ENCODE results near the gene PTPN9. TPM values are rescaled to one million over a fixed set of nuclear protein-coding genes. Genes with fewer than 3 reads are reported as not detected.
A peak's percentile ranks its signal among the peaks of the same experiment; 100 is the strongest.

The PTPN9 gene
- total and polyA plus RNA-seq, 2 of the 13 experiments (the other 11 are each of a cell fraction or from before 2014, with no cell fraction given): 16.6 to 19.9 TPM

DNA sequence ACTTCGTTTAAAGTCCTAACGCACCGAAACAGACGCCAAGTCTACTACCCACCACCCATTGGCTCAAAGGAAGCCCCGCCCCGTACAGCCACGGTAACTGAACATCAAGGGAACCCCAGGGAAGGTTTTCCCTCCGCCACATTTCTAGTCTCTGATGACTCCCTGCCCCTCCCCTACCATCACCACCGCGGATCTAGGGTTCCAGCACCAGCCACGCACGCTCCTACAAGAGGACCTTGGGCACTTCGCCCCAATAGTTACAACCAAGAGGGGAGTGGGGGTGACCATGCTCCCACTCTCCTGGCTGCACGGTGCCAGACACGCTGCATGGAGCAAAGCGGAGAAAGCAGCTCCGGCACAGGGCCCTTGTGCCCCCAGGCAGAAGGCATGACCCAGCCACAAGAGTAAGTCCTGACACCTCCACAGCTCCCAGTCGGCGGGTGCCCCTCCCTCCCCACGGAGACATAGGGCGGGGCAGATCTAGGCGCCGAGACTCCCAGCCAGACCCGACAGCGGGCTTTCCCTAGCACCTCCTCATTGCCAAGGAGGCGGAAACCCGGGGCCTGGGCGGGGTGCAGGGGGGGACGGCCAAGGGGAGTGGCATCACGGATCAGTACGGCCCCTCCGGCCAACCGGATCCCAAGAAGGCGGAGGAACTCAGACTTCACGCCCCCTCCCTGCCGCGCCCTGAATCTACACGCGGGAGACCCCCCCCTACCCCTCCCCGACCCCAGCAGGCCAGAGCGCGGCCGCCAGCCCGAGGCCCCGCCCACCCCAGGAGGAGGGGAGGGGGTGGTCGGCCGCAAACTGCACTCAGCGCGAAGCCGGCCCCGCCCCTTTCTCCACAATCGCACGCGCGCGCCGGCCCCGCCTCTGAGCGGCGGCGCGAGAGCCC is 128.6 kb downstream of the PTPN9 start (continued):
- peak; percentile 42 for TF ChIP-seq ZNF407 (CRISPR knock-in tag; IDR thresholded peaks at IDR 0.05; ENCODE audit: not compliant biosample characterization)
- 0 out of 2 replicates have a peak, but pooled peaks have one; percentile 13 for TF ChIP-seq RBFOX2 (IDR thresholded peaks at IDR 0.05; ENCODE audit: low read depth, low read length)
- TF ChIP-seq NFKB2 (CRISPR knock-in tag; IDR thresholded peaks at IDR 0.05; ENCODE audit: borderline replicate concordance): peak; percentile 43; the same call in 1 of the 2 replicates
- TF ChIP-seq NFYB (CRISPR knock-in tag; IDR thresholded peaks at IDR 0.05): peak; percentile 22; the same call in 1 of the 2 replicates
- TF ChIP-seq HNRNPLL (IDR thresholded peaks at IDR 0.05; ENCODE audit: low read depth, low read length, poor library complexity, severe bottlenecking): peak; percentile 26
- TF ChIP-seq RXRA (CRISPR knock-in tag; IDR thresholded peaks at IDR 0.05): peak; percentile 35
- TF ChIP-seq SP2 (CRISPR knock-in tag; IDR thresholded peaks at IDR 0.05): peak; percentile 50; the same call in 1 of the 2 replicates
- TF ChIP-seq PBX3 (CRISPR knock-in tag; IDR thresholded peaks at IDR 0.05; ENCODE audit: borderline replicate concordance): no peak
- TF ChIP-seq ZNF770 (CRISPR knock-in tag; IDR thresholded peaks at IDR 0.05): 0 out of 2 replicates have a peak, but pooled peaks have one; percentile 16
- TF ChIP-seq, protein P1, sequence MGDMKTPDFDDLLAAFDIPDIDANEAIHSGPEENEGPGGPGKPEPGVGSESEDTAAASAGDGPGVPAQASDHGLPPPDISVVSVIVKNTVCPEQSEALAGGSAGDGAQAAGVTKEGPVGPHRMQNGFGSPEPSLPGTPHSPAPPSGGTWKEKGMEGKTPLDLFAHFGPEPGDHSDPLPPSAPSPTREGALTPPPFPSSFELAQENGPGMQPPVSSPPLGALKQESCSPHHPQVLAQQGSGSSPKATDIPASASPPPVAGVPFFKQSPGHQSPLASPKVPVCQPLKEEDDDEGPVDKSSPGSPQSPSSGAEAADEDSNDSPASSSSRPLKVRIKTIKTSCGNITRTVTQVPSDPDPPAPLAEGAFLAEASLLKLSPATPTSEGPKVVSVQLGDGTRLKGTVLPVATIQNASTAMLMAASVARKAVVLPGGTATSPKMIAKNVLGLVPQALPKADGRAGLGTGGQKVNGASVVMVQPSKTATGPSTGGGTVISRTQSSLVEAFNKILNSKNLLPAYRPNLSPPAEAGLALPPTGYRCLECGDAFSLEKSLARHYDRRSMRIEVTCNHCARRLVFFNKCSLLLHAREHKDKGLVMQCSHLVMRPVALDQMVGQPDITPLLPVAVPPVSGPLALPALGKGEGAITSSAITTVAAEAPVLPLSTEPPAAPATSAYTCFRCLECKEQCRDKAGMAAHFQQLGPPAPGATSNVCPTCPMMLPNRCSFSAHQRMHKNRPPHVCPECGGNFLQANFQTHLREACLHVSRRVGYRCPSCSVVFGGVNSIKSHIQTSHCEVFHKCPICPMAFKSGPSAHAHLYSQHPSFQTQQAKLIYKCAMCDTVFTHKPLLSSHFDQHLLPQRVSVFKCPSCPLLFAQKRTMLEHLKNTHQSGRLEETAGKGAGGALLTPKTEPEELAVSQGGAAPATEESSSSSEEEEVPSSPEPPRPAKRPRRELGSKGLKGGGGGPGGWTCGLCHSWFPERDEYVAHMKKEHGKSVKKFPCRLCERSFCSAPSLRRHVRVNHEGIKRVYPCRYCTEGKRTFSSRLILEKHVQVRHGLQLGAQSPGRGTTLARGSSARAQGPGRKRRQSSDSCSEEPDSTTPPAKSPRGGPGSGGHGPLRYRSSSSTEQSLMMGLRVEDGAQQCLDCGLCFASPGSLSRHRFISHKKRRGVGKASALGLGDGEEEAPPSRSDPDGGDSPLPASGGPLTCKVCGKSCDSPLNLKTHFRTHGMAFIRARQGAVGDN (CRISPR knock-in tag; IDR thresholded peaks at IDR 0.05): peak; percentile 76
- peak; percentile 74; the same call in 1 of the 2 replicates for TF ChIP-seq ZNF761 (CRISPR knock-in tag; conservative IDR thresholded peaks at IDR 0.05)

Data from HepG2 (cell line).